ENCODE results near the gene NDUFAB1. TPM values are rescaled to one million over a fixed set of nuclear protein-coding genes. Genes with fewer than 3 reads are reported as not detected.

The NDUFAB1 gene
- total and polyA plus RNA-seq, 2 of the 13 experiments (the other 11 are each of a cell fraction or from before 2014, with no cell fraction given): 221 to 601 TPM

GRCh38 chr16:23640931-23641765, 45.0 kb upstream of the NDUFAB1 start, which contains the start of the genes DCTN5 and PALB2 (continued):
- TF ChIP-seq ZNF333 (CRISPR knock-in tag; IDR thresholded peaks at IDR 0.05; ENCODE audit: borderline replicate concordance) (peak; percentile 100), TARDBP (CRISPR knock-in tag; IDR thresholded peaks at IDR 0.05) (peak; percentile 99), PAXIP1 (CRISPR knock-in tag; conservative IDR thresholded peaks at IDR 0.05) (peak; percentile 60), ZNF839 (CRISPR knock-in tag; IDR thresholded peaks at IDR 0.05; ENCODE audit: borderline replicate concordance) (no peak), KLF11 (CRISPR knock-in tag; IDR thresholded peaks at IDR 0.05) (0 out of 2 replicates have a peak, but pooled peaks have one; percentile 62), TRAFD1 (CRISPR knock-in tag; IDR thresholded peaks at IDR 0.05; ENCODE audit: borderline replicate concordance) (no peak; the same call in 1 of the 2 replicates), FOXO4 (CRISPR knock-in tag; conservative IDR thresholded peaks at IDR 0.05) (no peak), IKZF4 (CRISPR knock-in tag; IDR thresholded peaks at IDR 0.05; ENCODE audit: borderline replicate concordance, low read depth, not compliant biosample characterization) (peak; percentile 98), NR1H2 (CRISPR knock-in tag; IDR thresholded peaks at IDR 0.05; ENCODE audit: borderline replicate concordance, low read depth) (peak; percentile 82; the same call in 1 of the 2 replicates), ZKSCAN5 (CRISPR knock-in tag; IDR thresholded peaks at IDR 0.05) (no peak; the same call in none of the 2 replicates), ZNF605 (CRISPR knock-in tag; IDR thresholded peaks at IDR 0.05) (peak; percentile 83), KLF6 (CRISPR knock-in tag; IDR thresholded peaks at IDR 0.05) (peak; percentile 64; the same call in 1 of the 2 replicates), CSRNP1 (CRISPR knock-in tag; IDR thresholded peaks at IDR 0.05) (peak; percentile 98), ZNF33B (CRISPR knock-in tag; IDR thresholded peaks at IDR 0.05) (peak; percentile 98), KLF9 (CRISPR knock-in tag; IDR thresholded peaks at IDR 0.05; ENCODE audit: low read depth) (no peak; the same call in 1 of the 2 replicates), KDM3A (CRISPR knock-in tag; IDR thresholded peaks at IDR 0.05; ENCODE audit: low read depth) (peak; percentile 94), ZNF18 (CRISPR knock-in tag; IDR thresholded peaks at IDR 0.05; ENCODE audit: insufficient replicate concordance) (no peak), SP4 (CRISPR knock-in tag; IDR thresholded peaks at IDR 0.05) (peak; percentile 89)

Measured in HepG2 (cell line).